GM18519 (cell line): Measurements from ENCODE around the gene NAV3.

Source experiments
- ATAC-seq: cut with Tn5 transposase; IDR thresholded peaks from one replicate; pipeline ENCODE4 v1.9.1; 2021; ENCODE audit warnings: mild to moderate bottlenecking, moderate library complexity; ENCODE audit not compliant: unreplicated experiment, low FRiP score

NAV3 gene

DNA sequence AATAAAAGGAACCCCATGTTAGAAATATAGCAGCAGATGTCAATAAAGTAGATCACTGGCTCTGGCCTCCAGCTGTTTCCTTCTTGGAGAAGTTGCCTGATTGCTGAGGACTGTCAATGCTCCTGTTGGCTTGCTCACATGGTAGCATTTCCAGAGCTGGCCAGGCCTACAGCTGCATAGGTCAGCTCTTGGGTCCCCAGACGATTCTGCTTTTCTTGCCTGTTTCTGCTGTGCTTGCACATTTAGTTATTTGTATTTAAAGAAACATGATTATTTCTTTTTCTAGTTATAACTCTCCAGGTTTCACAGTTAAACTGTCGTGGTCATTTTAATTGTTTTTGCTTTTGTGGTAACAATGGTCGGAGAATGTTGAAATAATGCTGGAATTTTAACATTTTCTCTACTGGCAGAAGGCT lies 7.2 kb downstream of the NAV3 start:
- no peak for ATAC-seq

DNA sequence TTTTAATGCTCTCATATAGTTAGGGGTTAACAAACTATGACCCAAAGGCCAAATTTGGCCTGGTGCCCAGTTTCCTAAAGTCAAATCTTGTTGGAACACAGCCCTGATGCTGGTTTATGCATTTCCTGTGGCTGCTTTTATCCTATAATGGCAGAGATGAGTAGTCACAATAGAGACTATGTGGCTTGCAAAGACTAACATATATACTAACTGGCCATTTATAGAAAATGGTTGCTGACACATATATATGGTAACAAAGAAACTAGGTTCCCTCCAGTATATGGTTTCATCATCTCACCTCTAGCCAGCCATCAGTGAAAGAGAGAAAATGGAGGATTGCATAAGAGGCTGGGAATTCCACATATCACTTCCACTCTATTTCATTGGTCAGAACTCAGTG lies 10.8 kb downstream of the NAV3 start:
- no peak for ATAC-seq

DNA sequence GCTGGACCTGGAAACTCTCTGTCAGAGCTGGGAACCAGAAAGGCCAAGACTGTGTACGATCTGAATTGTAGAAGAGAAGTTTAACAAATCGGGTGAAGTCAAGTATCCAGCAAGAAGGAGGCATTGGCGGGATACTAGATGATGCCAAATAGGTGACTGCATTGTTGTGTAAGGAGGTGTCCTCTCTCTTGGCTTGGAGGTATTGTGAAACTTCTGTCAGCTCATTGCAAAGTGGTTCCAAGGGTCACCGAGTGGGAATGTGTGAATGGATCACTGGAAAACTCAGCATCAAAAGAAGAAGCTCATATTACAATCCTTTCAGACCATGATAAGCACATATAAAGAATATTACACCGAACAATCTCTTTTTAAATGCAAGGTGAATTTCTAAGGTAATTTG lies 11.7 kb downstream of the NAV3 start:
- ATAC-seq: no peak

DNA sequence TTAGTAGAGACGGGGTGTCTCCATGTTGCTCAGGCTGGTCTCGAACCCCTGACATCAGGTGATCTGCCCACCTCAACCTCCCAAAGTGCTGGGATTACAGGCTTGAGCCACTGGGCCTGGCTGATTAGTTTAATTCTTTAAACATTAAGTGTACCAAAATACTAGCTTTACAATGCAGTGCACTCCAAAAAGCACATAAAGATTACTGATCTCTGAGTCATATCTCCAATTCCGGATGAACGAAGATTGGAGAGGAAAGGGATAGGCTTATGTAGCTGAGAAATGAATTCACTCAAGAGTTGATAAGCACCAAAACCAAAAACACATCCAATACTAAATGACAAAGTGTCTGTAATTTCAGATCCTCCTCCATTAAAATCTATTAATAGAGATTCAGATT lies 15.1 kb downstream of the NAV3 start:
- ATAC-seq: no peak

DNA sequence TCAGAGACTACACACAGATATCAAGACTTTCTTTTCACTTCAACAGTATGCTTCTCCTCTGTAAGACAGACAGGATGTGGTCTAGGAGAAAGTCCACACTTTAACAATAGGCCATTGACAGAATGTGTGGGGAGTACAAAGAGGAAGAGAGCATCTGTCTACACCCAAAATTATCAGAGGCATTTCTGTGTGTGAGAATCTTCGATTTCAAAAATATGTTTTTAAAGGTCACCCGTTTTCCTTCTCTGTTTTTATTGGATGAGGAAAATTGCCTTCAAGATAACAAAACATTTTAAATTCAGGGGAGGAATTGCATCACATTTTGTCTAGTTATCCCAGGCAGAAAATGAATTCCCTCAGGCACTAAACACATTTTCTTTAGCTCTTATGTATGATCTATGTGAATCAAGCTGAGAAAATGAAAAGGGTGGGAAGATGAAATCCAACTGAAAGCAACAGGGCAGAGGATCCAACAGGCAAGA lies 16.4 kb downstream of the NAV3 start:
- ATAC-seq: peak; percentile 100

DNA sequence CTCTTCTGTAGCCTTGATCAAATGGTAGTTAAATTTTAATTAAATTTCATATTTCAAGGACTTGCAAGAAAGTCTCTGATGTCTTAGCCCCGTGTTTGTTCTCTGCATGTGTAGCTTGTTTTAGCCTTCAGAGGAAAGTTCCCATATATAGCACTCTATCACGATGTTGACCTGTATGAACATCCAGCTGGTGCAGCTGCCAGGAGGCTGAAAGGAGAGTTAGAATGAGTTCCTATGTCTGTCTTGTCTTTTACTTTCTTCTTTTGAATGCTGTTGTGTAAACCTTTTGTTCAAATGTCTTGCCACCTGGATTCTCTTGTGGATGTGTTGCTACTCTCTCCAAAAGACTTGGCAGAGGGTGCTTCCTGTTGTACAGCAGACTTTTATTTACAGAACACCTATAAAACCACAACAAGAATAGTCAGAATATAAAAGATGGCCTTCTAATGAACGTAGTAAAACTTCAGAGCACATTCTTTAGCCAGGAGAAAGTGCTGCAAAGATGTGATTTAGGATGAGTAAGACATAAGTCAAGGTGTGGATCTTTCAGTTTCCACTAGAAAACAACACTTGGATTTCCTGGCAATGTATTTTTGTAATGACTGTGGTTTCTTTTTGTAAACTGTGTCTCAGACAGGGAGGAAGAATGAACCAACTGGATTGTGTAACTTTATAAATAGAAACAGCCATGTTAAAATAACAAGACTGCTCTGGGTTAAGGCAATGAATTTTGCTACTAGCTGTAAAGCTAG lies 17.2 kb downstream of the NAV3 start:
- ATAC-seq: no peak

DNA sequence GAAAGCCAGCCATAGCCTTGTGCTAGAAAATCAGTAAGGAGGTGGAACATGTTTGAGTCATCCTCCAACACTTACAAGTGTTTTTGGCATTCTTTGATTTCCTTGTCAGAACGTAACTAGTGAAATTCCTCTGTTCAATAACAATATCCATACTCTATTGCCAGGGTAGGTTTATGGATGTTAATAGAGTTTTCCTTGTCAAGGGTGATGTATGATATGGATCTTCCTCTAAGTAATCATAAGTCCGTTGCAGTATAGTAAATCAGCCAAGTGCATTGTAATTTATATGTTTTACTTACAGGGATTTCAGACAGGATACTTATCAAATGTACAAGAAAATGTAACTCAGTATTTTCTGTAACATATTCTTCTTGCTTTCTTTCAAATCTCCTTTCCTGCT lies 19.4 kb downstream of the NAV3 start:
- ATAC-seq: no peak

DNA sequence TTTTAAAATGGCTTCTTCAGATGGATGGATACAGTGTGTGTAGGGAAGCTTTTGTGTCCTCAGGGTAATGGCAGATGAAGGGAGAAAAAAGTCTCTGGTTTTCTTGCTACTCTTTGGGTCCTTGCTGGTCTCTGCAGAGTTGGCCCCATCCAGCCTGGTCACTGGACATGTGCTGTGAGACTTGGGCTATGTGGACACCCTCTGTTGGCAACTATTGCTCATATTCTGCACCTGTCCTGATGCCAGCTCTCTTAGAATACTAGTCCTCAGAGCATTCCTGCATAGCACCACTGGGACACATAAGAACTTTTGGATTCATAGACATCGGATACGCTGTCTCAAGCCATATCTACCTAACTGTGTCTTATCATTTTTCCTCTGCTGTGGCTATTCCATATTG lies 20.0 kb downstream of the NAV3 start:
- no peak for ATAC-seq

DNA sequence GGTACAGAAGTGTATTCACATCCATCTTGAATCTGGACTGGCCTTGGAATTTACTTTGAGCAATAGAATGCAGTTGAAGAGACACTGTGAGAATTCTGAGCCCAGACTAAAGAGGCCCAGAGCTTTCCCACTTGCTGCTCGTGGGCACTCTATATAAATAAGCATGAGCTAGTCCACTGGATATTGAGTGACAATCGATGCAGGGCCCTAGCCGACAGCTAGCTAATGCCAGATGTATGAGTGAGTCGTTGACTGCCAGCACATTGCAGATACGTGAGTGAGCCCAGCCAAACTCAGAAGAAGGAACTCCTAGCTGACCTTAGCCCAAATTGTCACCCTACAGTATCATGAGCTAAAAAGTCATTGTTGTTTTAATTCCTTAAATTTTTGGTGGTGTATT lies 24.9 kb downstream of the NAV3 start:
- no peak for ATAC-seq

DNA sequence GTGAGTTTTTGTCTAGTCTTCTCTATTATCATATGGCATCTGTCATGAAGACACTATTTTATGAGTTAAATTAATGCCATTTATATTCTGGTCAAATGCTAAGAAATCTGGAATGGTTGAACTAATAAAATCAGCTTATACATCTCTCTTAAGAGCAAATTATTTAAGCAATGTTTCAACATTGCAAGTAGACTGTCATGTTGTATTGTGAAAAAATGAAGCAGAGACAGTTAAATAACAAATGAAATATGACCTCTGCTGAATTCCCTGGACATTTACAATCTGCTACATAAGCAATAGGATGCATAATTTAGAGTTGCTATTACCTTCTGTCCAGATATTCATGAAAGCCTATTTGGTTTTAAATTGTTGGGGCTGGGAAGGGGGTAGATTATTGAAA lies 30.6 kb downstream of the NAV3 start:
- ATAC-seq: no peak

DNA sequence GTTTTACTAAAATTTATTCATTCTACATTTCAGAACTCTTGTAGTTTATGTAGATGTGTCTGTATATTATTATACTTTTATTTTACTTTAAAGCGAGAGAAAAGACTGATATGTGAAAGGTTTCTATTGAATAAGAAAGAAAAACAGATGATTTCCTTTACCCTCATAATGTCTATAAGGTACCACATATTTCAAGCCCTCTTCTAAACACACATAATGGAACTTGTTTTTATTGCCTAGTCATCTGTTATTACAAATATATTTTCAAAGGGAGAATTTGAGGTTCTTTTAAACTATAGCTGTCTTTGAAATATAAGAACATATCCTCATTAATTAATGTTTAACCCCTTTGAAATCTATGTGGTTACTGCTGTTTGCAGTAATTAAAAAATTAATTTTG lies 34.5 kb downstream of the NAV3 start:
- ATAC-seq: no peak

DNA sequence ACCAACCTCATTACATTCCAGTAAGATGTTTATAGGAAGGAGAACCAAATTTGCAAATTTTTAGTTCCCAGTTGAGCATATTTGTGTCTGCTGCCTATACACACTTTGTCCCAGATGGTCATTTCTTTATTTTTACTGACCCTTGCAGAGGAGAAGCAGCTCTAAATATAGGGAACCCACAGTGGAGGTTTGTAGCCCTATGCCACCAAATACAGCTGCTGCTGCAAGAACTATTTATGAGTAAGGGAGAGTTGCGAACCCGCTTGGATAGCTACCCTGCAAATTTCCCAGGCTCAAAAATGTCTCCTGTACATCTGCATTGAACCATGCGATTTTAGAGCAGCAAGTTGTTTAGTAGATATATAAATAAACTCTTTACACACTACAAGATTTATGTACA lies 48.2 kb downstream of the NAV3 start:
- ATAC-seq: no peak

DNA sequence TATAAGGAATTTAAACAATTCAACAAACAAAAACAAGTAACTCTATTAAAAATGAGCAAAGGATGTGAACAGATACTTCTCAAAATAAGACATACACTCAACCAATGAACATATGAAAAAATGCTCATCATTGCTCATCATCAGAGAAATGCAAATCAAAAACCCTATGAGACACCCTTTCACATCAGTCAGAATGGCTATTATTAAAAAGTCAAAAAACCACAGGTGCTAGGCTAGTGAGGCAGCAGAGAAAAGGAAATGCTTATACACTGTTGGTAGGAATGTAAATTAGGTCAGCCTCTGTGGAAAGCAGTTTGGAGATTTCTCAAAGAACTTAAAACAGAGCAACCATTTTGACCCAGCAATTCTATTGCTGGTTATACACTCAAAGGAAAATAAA lies 52.0 kb downstream of the NAV3 start:
- peak; percentile 68 for ATAC-seq

DNA sequence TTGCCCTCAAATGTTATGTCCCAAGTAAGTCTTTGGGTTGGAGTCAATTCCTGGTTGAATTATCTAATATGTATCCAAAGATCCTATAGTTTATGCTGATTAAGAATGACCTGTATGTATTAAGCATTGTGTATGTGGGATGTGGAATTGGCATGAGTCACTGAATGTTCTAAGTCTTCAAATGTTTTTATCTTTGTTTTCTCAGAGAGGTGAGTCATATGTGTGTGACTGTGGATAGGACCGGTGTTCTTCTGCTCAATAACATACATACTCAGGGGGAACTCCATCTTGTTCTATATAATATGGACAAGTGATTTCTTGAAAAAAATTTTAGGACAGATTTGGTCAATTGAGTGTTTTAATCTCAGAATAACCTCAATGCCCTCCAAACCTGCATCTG lies 57.9 kb downstream of the NAV3 start:
- no peak for ATAC-seq

DNA sequence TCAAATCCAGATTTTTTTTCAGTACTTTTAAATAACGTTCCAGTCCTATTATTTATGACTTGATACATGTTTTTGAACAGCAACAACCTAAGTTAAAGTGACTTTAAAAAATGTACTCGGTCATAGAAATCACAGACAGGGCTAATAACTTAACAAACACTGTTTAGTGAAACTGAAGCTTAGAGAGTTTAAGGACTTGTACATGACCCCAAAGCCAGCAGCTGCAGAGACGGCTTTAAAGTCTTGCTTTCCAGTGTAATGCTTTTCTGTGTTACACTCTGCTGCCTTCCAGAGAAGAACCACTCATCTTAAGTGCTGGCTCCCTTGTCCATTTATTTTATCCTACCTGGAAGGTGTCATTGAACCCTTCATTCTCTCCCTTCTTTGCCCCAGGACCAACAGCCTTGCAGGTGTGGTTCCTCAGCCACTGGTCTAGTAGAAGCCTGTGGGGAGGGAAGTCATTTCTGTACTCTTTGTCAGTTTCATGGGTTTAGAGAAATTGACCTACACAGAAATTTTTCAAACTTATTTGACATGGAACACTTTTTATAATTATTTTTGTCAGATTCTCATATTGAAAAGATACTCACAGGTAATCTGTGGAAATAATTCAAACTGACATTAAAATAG lies 60.9 kb downstream of the NAV3 start:
- ATAC-seq: no peak

DNA sequence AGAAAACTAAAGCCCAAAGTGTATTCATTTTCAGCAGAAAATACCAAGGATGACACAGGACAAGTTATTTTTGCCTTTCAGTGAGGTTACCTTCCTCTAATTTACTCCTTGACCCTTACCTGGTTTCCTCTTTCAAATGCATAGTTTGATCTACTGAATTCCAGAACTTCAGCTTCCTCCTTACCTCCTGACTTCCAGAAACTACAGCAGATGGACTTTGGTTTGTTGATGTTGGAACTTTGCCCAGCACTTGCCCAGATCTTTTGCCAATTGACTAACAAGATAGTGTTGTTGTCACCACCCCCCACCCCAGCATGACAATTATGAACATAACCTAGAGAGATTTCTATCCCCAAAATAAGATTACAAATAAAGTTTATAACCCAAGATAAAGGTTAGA lies 63.2 kb downstream of the NAV3 start:
- no peak for ATAC-seq

DNA sequence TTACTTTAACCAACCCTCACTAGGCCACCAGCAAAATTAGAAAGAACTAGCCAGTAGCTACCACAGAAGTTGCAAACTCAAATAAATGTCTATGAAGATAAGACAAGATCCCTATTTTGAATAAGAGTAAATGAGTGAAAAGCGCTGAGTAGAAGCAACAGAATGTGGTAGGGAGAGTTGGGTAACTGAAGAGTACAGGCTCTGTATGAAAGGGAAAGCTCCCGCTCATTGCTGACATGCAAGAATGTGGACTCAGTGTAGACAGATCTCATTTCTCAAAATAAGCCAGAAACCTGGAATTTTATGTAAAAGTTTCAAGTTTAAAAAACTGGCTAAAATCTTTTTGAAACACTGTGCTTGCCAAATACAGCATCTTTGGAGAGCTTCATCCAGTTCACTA lies 63.9 kb downstream of the NAV3 start:
- ATAC-seq: no peak

DNA sequence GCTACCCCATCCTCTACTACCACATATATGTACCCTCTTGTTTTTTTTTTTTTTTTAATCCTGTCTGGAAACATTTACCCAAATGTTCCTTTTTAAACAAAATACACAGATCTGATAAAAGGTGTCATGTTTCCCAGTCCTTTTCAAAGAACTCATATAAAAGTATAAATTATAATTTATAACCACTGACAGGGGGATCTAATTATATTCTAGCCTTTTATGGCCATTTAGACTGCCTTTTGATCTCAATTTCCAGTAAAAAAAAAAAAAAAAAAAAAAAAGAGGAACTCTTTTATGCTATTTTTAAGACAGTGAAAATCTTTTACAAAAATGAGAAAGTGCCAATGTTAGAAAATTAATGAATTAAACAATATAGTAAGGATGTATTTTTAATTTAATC lies 65.0 kb downstream of the NAV3 start:
- ATAC-seq: no peak

DNA sequence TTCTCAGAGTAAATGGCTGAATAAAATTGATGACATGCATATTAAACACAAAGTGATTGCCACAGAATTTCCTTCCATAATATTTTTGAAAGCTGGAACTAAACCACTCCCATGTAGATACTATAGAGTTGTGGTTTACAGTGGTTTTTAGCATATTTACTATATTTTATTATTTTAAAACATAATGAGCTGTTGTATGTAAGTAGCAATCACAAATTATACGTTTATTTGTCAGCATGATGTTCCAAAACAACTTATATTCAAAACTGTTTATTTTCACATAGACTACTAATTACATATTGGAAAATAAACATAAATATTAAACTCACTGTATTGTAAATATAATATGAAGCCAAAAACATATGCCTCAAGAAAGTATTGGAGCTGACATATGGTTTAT lies 77.2 kb downstream of the NAV3 start:
- no peak for ATAC-seq

DNA sequence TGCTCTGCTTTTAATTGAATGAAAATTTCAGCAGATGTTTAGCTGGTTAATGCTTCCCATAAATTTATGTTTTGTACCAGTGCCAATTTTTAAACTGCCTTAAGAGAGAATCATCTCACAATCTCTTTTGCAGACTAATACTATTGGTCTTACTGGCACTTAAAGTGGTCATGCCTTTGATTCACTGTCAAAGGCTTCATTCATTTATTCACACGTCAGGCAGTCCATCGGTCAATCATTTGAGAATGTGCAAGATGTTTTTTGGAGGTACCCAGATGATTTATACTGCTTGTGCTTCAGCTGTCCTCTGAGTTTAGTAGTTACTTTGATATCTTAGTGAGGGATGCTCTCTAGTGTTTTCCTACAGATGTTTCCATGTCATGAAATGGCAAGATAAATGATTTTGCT lies 83.4 kb downstream of the NAV3 start:
- no peak for ATAC-seq

DNA sequence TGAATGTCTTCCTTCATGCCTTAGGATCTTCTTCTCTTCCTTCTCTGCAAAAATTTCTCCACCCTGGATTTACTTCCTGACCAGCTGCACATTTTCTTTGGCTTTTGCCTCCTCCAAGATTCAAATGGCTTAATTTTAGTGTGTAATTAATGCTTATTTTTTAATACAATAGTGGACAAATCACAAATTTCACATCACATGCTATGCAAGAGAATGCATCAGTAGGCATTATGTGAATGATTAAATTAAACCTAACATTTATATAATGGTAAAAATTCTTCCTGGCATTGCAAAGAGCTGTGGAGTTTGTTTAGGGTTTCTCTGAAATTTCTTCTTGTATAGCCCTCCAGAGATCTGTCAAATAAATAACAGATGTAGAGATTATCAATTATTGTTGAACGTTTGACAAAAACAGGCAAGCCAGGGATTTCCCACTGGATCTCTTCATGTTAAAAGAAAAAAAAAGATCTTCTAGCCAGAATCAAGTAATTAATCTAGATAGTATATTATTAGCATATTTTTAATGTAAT lies 84.4 kb downstream of the NAV3 start:
- no peak for ATAC-seq

DNA sequence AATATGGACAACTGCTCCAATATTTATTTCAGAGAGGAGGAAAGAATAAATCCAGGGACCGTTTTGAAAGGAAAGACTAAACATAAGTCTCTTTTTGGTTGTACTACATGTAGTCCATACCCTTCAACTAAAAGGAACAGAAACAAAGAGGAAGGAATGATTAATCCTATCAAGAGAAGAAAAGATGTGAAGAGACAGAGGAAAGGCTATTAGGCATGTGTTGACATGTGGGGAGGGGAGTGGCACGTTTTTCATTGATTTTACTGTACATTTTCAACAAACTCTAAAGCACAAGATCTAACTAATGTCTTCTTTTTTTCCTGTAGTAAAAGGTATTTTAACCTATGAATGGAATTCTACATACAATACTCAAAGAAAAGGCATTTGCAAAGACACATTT lies 85.6 kb downstream of the NAV3 start:
- ATAC-seq: no peak
